HepG2 (cell line): ENCODE results near the gene MRPL20. TPM values are rescaled to one million over a fixed set of nuclear protein-coding genes. Genes with fewer than 3 reads are reported as not detected.
A peak's percentile ranks its signal among the peaks of the same experiment; 100 is the strongest.

Source experiments
- AGO2 ChIP-seq: fragments of 200-400 bp; formaldehyde crosslinking; optimal IDR thresholded peaks from 2 replicates; pipeline ENCODE3; 2017; ENCODE audit warnings: mild to moderate bottlenecking, low read depth, low read length, moderate library complexity
- AKAP8 ChIP-seq: sonication (generic); formaldehyde crosslinking; IDR thresholded peaks from 2 replicates; pipeline ENCODE4 v1.5.1; 2020; ENCODE audit warnings: mild to moderate bottlenecking, missing genetic modification reagents
- CBFB ChIP-seq: sonication (generic); formaldehyde crosslinking; IDR thresholded peaks from 2 replicates; pipeline ENCODE4 v1.4.0; 2020; ENCODE audit warnings: missing genetic modification reagents
- FOXK1 ChIP-seq: sonication (generic); formaldehyde crosslinking; IDR thresholded peaks from 2 replicates; pipeline ENCODE4 v1.4.0; 2020; ENCODE audit warnings: low read depth, missing genetic modification reagents, borderline replicate concordance
- HDAC1 ChIP-seq: sonication (generic); formaldehyde crosslinking; IDR thresholded peaks from 2 replicates; pipeline ENCODE4 v1.5.1; 2020; ENCODE audit warnings: mild to moderate bottlenecking, missing genetic modification reagents
- KMT2B ChIP-seq: IDR thresholded peaks from 2 replicates; pipeline ENCODE4 v1.6.1; 2016; ENCODE audit warnings: missing genetic modification reagents, missing compliant biosample characterization
- MEF2D ChIP-seq: sonication (generic); formaldehyde crosslinking; IDR thresholded peaks from 2 replicates; pipeline ENCODE4 v1.5.1; 2020; ENCODE audit warnings: mild to moderate bottlenecking, missing genetic modification reagents
- MTF1 ChIP-seq: sonication (generic); formaldehyde crosslinking; IDR thresholded peaks from 2 replicates; pipeline ENCODE4 v1.5.0; 2020; ENCODE audit warnings: missing genetic modification reagents
- SOX6 ChIP-seq, 2 experiments: fragments of 450-650 bp in 1 of 2; sonication (generic) in 1 of 2; formaldehyde crosslinking in 1 of 2; IDR thresholded peaks; 2 replicates each; pipeline versions ENCODE4 v1.4.0 to v1.6.1; 2017 to 2020; ENCODE audit warnings: antibody characterized with exemption in 1 of 2, mild to moderate bottlenecking in 1 of 2, missing genetic modification reagents in 1 of 2
- SSRP1 ChIP-seq: IDR thresholded peaks from 2 replicates; pipeline ENCODE4 v1.6.1; 2016; ENCODE audit warnings: control low read depth
- XRCC5 ChIP-seq: fragments of 200-400 bp; formaldehyde crosslinking; optimal IDR thresholded peaks from 2 replicates; pipeline ENCODE3; 2017; ENCODE audit warnings: mild to moderate bottlenecking, low read length
- ZBTB39 ChIP-seq: sonication (generic); formaldehyde crosslinking; IDR thresholded peaks from 2 replicates; pipeline ENCODE4 v1.5.0; 2020; ENCODE audit warnings: missing genetic modification reagents
- ZBTB42 ChIP-seq: sonication (generic); formaldehyde crosslinking; IDR thresholded peaks from 2 replicates; pipeline ENCODE4 v1.5.0; 2020; ENCODE audit warnings: mild to moderate bottlenecking, missing genetic modification reagents
- ZNF496 ChIP-seq: sonication (generic); formaldehyde crosslinking; IDR thresholded peaks from 2 replicates; pipeline ENCODE4 v1.8.1; 2023; ENCODE audit warnings: mild to moderate bottlenecking, moderate library complexity, missing genetic modification reagents; ENCODE audit not compliant: insufficient replicate concordance
- ZNF501 ChIP-seq: sonication (generic); formaldehyde crosslinking; IDR thresholded peaks from 2 replicates; pipeline ENCODE4 v1.5.1; 2020; ENCODE audit warnings: mild to moderate bottlenecking, moderate library complexity, missing genetic modification reagents
- ZNF556 ChIP-seq: sonication (generic); formaldehyde crosslinking; IDR thresholded peaks from 2 replicates; pipeline ENCODE4 v1.4.0; 2020; ENCODE audit warnings: mild to moderate bottlenecking, missing genetic modification reagents, borderline replicate concordance
- ZNF879 ChIP-seq: sonication (generic); formaldehyde crosslinking; IDR thresholded peaks from 2 replicates; pipeline ENCODE4 v1.8.1; 2023; ENCODE audit warnings: missing genetic modification reagents
- ZXDC ChIP-seq: sonication (generic); formaldehyde crosslinking; IDR thresholded peaks from 2 replicates; pipeline ENCODE4 v1.5.0; 2020; ENCODE audit warnings: mild to moderate bottlenecking, missing genetic modification reagents
- polyA plus RNA-seq, 8 experiments: library from polyadenylated mRNA; depleted of rRNA in 3 of 8; stranded (reverse) in 7 of 8; unstranded in 1 of 8; fragments of >200 nt; fragmentation: Illumina TruSeq in 4 of 8; extraction: Trizol in 4 of 8; gene quantifications; 2 replicates each; pipeline versions ENCODE4 v1.2.1 to v1.2.3, GENCODE V29; 2011 to 2016; ENCODE audit warnings: low read depth in 4 of 8, missing spikeins in 1 of 8, mixed read lengths in 1 of 8; ENCODE audit not compliant: insufficient read depth in 1 of 8
- total RNA-seq, 5 experiments: library from RNA; depleted of rRNA; stranded (reverse); fragments of >200 nt; fragmentation: Illumina TruSeq; extraction: Trizol; gene quantifications; 2 replicates each; pipeline ENCODE4 v1.2.3, GENCODE V29; 2016; ENCODE audit warnings: low read depth in 1 of 5
- TF ChIP-seq, protein P1 (sequence below): IDR thresholded peaks from 2 replicates; pipeline ENCODE4 v1.4.0; 2020; ENCODE audit warnings: mild to moderate bottlenecking, missing genetic modification reagents
- TF ChIP-seq, protein P2 (sequence below): sonication (generic); formaldehyde crosslinking; IDR thresholded peaks from 2 replicates; pipeline ENCODE4 v1.5.1; 2020; ENCODE audit warnings: missing genetic modification reagents, mild to moderate bottlenecking, borderline replicate concordance

MRPL20 gene
- total and polyA plus RNA-seq, 2 of the 13 experiments (the other 11 are each of a cell fraction or from before 2014, with no cell fraction given): 59.2 to 127 TPM

GRCh38 chr1:1406821-1407635, at the start of gene MRPL20 (continued):
- TF ChIP-seq AGO2 (peak; percentile 91), FOXK1 (peak; percentile 96), CBFB (peak; percentile 87), ZBTB39 (CRISPR knock-in tag) (peak; percentile 38; the same call in 1 of the 2 replicates), MEF2D (peak; percentile 39; the same call in 1 of the 2 replicates), MTF1 (no peak), XRCC5 (peak; percentile 55), AKAP8 (CRISPR knock-in tag) (peak; percentile 86; the same call in 1 of the 2 replicates), ZXDC (CRISPR knock-in tag) (peak; percentile 55; the same call in 1 of the 2 replicates), KMT2B (CRISPR knock-in tag) (peak; percentile 94), ZNF496 (no peak), SSRP1 (CRISPR knock-in tag) (no peak), HDAC1 (CRISPR knock-in tag) (peak; percentile 97), SOX6 (IDR thresholded peaks at IDR 0.05) (no peak), SOX6 (CRISPR knock-in tag; IDR thresholded peaks at IDR 0.05) (peak; percentile 72), ZBTB42 (peak; percentile 76; the same call in 1 of the 2 replicates), ZNF879 (CRISPR knock-in tag) (no peak), ZNF556 (CRISPR knock-in tag) (peak; percentile 93), ZNF501 (CRISPR knock-in tag) (peak; percentile 75; the same call in 1 of the 2 replicates)
- TF ChIP-seq, protein P1, sequence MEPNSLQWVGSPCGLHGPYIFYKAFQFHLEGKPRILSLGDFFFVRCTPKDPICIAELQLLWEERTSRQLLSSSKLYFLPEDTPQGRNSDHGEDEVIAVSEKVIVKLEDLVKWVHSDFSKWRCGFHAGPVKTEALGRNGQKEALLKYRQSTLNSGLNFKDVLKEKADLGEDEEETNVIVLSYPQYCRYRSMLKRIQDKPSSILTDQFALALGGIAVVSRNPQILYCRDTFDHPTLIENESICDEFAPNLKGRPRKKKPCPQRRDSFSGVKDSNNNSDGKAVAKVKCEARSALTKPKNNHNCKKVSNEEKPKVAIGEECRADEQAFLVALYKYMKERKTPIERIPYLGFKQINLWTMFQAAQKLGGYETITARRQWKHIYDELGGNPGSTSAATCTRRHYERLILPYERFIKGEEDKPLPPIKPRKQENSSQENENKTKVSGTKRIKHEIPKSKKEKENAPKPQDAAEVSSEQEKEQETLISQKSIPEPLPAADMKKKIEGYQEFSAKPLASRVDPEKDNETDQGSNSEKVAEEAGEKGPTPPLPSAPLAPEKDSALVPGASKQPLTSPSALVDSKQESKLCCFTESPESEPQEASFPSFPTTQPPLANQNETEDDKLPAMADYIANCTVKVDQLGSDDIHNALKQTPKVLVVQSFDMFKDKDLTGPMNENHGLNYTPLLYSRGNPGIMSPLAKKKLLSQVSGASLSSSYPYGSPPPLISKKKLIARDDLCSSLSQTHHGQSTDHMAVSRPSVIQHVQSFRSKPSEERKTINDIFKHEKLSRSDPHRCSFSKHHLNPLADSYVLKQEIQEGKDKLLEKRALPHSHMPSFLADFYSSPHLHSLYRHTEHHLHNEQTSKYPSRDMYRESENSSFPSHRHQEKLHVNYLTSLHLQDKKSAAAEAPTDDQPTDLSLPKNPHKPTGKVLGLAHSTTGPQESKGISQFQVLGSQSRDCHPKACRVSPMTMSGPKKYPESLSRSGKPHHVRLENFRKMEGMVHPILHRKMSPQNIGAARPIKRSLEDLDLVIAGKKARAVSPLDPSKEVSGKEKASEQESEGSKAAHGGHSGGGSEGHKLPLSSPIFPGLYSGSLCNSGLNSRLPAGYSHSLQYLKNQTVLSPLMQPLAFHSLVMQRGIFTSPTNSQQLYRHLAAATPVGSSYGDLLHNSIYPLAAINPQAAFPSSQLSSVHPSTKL (CRISPR knock-in tag): peak; percentile 62; the same call in 1 of the 2 replicates
- TF ChIP-seq, protein P2, sequence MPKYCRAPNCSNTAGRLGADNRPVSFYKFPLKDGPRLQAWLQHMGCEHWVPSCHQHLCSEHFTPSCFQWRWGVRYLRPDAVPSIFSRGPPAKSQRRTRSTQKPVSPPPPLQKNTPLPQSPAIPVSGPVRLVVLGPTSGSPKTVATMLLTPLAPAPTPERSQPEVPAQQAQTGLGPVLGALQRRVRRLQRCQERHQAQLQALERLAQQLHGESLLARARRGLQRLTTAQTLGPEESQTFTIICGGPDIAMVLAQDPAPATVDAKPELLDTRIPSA (CRISPR knock-in tag): no peak; the same call in 1 of the 2 replicates
